ENCODE measurements around the gene NISCH.

DNA sequence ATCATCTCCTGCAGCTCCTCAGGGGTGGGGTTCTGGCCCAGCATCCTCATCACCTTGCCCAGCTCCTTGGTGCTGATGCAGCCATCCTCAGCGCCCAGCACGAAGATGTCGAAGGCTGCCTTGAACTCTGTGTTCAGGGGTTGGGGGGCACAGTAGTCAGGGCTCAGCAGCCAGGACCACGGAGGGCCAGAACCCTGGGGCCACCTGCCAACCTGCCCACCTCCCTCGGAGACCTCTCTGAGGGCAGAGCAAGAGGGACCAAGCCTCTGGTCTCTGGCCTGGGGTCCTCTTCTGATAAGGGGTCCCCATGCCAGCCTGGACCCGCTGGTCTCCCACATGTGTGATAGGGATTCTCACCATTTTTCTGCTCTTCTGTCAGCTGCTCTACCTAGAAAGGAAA, 3.3 kb upstream of the NISCH start:
- TF ChIP-seq SP1 (IDR thresholded peaks at IDR 0.05; ENCODE audit: low read depth, low read length) (no peak), EP300 (IDR thresholded peaks at IDR 0.05; ENCODE audit: borderline replicate concordance in 1 of 2, low read depth in 2 of 2, low read length in 2 of 2) (no peak), POLR2A (IDR thresholded peaks at IDR 0.05; ENCODE audit: control extremely low read depth in 1 of 2, low read depth in 2 of 2, low read length in 2 of 2) (no peak), FOSL1 (IDR thresholded peaks at IDR 0.05; ENCODE audit: insufficient read depth, low read depth, low read length) (no peak), PHF8 (conservative IDR thresholded peaks at IDR 0.05; ENCODE audit: low read depth, low read length) (no peak), EZH2 (IDR thresholded peaks at IDR 0.05; ENCODE audit: low read depth, low read length, severe bottlenecking) (no peak)
- TF ChIP-seq, protein P1, sequence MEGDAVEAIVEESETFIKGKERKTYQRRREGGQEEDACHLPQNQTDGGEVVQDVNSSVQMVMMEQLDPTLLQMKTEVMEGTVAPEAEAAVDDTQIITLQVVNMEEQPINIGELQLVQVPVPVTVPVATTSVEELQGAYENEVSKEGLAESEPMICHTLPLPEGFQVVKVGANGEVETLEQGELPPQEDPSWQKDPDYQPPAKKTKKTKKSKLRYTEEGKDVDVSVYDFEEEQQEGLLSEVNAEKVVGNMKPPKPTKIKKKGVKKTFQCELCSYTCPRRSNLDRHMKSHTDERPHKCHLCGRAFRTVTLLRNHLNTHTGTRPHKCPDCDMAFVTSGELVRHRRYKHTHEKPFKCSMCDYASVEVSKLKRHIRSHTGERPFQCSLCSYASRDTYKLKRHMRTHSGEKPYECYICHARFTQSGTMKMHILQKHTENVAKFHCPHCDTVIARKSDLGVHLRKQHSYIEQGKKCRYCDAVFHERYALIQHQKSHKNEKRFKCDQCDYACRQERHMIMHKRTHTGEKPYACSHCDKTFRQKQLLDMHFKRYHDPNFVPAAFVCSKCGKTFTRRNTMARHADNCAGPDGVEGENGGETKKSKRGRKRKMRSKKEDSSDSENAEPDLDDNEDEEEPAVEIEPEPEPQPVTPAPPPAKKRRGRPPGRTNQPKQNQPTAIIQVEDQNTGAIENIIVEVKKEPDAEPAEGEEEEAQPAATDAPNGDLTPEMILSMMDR (IDR thresholded peaks at IDR 0.05; ENCODE audit: control extremely low read depth in 1 of 3, insufficient read depth in 1 of 3, low read depth in 1 of 3, low read length in 3 of 3), result no peak

Data from H1 (cell line).